ENCODE measurements around the gene EPS8L2. TPM values are rescaled to one million over a fixed set of nuclear protein-coding genes. Genes with fewer than 3 reads are reported as not detected.

The EPS8L2 gene
- total and polyA plus RNA-seq, 2 of the 4 experiments (the other 2 are of a cell fraction) = 17.2 to 39.4 TPM

DNA sequence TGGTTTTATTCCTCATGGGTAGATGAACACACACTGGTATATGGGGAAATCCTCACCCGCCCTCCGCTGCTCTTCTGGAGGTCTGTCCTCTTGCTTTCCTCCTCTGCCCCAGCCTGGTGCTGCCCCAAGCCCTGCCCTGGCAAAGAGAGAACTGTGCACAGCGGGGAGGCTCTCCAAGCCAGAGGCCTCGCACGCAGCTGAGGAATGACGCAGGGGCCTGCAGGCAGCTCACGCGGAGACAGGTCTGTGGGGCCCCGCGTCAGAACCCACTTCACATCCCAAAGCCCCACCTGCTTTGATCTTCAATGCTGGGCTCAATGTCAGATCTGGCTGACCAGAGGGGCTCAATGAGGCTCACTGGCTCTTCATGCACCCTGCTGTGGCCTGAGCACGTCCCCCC, 61.2 kb downstream of the EPS8L2 start:
- no TSS peak for BruUV-seq (replicated peaks)
- H4K91ac ChIP-seq (ENCODE audit: insufficient read depth, low read depth, low read length) = no peak overlapping the region
- no peaks in the 10 kb centered on the region for H3K27me3 ChIP-seq (ENCODE audit: control insufficient read depth, insufficient read depth, low read length)
- peaks cover 55% of the 10 kb centered on the region for H4K20me1 ChIP-seq (ENCODE audit: insufficient read depth, low read length)
- in situ Hi-C loops (cut with MboI; ENCODE audit: low sequenced_read_pairs) = no loop called here
- H3K4me1 ChIP-seq (ENCODE audit: control insufficient read depth, insufficient read depth, low read length) = peaks cover 4% of the 10 kb centered on the region
- no peak for TF ChIP-seq CEBPB (IDR thresholded peaks at IDR 0.05; ENCODE audit: low read depth, low read length)
- no peak for TF ChIP-seq MAFK (IDR thresholded peaks at IDR 0.05; ENCODE audit: low read depth, low read length)
- no peak for TF ChIP-seq POLR2A (IDR thresholded peaks at IDR 0.05; ENCODE audit: low read depth, low read length)
- TF ChIP-seq RAD21 (IDR thresholded peaks at IDR 0.05; ENCODE audit: low read length) = no peak
- TF ChIP-seq, protein P1, sequence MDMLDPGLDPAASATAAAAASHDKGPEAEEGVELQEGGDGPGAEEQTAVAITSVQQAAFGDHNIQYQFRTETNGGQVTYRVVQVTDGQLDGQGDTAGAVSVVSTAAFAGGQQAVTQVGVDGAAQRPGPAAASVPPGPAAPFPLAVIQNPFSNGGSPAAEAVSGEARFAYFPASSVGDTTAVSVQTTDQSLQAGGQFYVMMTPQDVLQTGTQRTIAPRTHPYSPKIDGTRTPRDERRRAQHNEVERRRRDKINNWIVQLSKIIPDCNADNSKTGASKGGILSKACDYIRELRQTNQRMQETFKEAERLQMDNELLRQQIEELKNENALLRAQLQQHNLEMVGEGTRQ (IDR thresholded peaks at IDR 0.05; ENCODE audit: low read depth, low read length) = no peak
- TF ChIP-seq CHD1 (IDR thresholded peaks at IDR 0.05; ENCODE audit: low read depth, low read length) = no peak
- no peak for TF ChIP-seq MXI1 (IDR thresholded peaks at IDR 0.05; ENCODE audit: borderline replicate concordance, low read depth, low read length)
- TF ChIP-seq FOS (IDR thresholded peaks at IDR 0.05; ENCODE audit: low read depth, low read length) = no peak
- no peak for TF ChIP-seq MAZ (IDR thresholded peaks at IDR 0.05; ENCODE audit: borderline replicate concordance, low read depth, low read length)
- no peak for TF ChIP-seq SMC3 (IDR thresholded peaks at IDR 0.05; ENCODE audit: low read depth, low read length)
- TF ChIP-seq, protein P2, sequence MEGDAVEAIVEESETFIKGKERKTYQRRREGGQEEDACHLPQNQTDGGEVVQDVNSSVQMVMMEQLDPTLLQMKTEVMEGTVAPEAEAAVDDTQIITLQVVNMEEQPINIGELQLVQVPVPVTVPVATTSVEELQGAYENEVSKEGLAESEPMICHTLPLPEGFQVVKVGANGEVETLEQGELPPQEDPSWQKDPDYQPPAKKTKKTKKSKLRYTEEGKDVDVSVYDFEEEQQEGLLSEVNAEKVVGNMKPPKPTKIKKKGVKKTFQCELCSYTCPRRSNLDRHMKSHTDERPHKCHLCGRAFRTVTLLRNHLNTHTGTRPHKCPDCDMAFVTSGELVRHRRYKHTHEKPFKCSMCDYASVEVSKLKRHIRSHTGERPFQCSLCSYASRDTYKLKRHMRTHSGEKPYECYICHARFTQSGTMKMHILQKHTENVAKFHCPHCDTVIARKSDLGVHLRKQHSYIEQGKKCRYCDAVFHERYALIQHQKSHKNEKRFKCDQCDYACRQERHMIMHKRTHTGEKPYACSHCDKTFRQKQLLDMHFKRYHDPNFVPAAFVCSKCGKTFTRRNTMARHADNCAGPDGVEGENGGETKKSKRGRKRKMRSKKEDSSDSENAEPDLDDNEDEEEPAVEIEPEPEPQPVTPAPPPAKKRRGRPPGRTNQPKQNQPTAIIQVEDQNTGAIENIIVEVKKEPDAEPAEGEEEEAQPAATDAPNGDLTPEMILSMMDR (conservative IDR thresholded peaks at IDR 0.05; ENCODE audit: low read depth, low read length) = no peak
- no peak overlapping the region for H3K23ac ChIP-seq (ENCODE audit: low read depth, low read length)
- peaks cover 3% of the 10 kb centered on the region; the same call in 1 of the 2 replicates for H3K9me1 ChIP-seq (ENCODE audit: insufficient read depth, low read length)
- no peak overlapping the region for H4K5ac ChIP-seq (ENCODE audit: low read depth, low read length)
- no peak overlapping the region for H3K56ac ChIP-seq (ENCODE audit: extremely low read depth, insufficient read depth, low read length)
- H3K18ac ChIP-seq (ENCODE audit: low read depth, low read length) = no peak overlapping the region
- no peak overlapping the region for H3K4ac ChIP-seq (ENCODE audit: low read depth, low read length)
- no peak for ATAC-seq (ENCODE audit: low read depth)
- ChIA-PET CTCF (no interaction called here), POLR2A (ENCODE audit: unreplicated experiment) (no interaction called here)
- H2BK5ac ChIP-seq (ENCODE audit: low read depth, low read length, poor library complexity, severe bottlenecking) = no peak overlapping the region
- no peak overlapping the region for H3K9ac ChIP-seq (ENCODE audit: low read depth, low read length)
- 99% methylated on average over 10 of the region's 11 CpGs; no CpG with 5 or more reads in 1 of the 2 experiments for whole genome bisulfite sequencing, 2 experiments (ENCODE audit: extremely low coverage in 2 of 2, insufficient read length in 1 of 2)
- H2AK9ac ChIP-seq (replicated peaks; ENCODE audit: low read depth, low read length, poor library complexity) = no peak overlapping the region
- no peak overlapping the region for H2AFZ ChIP-seq (replicated peaks; ENCODE audit: low read length, poor library complexity)
- H2BK120ac ChIP-seq (ENCODE audit: low read depth, low read length) = no peak overlapping the region
- no peak overlapping the region for H4K8ac ChIP-seq (ENCODE audit: low read depth in 2 of 2, low read length in 2 of 2)
- no peak overlapping the region for H3K4me3 ChIP-seq (ENCODE audit: insufficient read depth, low read depth, low read length)
- peaks cover 68% of the 10 kb centered on the region for H3K36me3 ChIP-seq (ENCODE audit: control insufficient read depth, insufficient read depth, low read length)
- dilution Hi-C loops (cut with HindIII; ENCODE audit: low sequenced_read_pairs, unreplicated experiment) = no loop called here
- no peak overlapping the region for H3K14ac ChIP-seq (replicated peaks; ENCODE audit: low read depth, low read length)
- no peak overlapping the region for H2BK20ac ChIP-seq (ENCODE audit: low read depth, low read length)
- H2AK5ac ChIP-seq (ENCODE audit: low read depth, low read length) = no peak overlapping the region
- no peak for DNase-seq
- intact Hi-C loops (cut with micrococcal nuclease) = no loop called here
- peaks cover 9 to 49% of the 10 kb centered on the region in 2 experiments for H3K79me1 ChIP-seq (ENCODE audit: low read depth in 1 of 2, low read length in 2 of 2)
- H2BK15ac ChIP-seq (ENCODE audit: low read depth, low read length) = no peak overlapping the region
- H3K27ac ChIP-seq (ENCODE audit: insufficient read depth, low read length) = no peak overlapping the region
- no peak overlapping the region for H3K4me2 ChIP-seq (ENCODE audit: low read depth, low read length)
- no peaks in the 10 kb centered on the region for H3K9me3 ChIP-seq (ENCODE audit: control insufficient read depth, insufficient read depth, low read length)
